CMK (cell line): ENCODE results near the gene ADCY5.

ENCODE experiments used
- DNase-seq: peaks from one replicate; pipeline ENCODE4 v3.0.0-alpha.2; 2010; ENCODE audit warnings: low read depth

ADCY5 gene

DNA sequence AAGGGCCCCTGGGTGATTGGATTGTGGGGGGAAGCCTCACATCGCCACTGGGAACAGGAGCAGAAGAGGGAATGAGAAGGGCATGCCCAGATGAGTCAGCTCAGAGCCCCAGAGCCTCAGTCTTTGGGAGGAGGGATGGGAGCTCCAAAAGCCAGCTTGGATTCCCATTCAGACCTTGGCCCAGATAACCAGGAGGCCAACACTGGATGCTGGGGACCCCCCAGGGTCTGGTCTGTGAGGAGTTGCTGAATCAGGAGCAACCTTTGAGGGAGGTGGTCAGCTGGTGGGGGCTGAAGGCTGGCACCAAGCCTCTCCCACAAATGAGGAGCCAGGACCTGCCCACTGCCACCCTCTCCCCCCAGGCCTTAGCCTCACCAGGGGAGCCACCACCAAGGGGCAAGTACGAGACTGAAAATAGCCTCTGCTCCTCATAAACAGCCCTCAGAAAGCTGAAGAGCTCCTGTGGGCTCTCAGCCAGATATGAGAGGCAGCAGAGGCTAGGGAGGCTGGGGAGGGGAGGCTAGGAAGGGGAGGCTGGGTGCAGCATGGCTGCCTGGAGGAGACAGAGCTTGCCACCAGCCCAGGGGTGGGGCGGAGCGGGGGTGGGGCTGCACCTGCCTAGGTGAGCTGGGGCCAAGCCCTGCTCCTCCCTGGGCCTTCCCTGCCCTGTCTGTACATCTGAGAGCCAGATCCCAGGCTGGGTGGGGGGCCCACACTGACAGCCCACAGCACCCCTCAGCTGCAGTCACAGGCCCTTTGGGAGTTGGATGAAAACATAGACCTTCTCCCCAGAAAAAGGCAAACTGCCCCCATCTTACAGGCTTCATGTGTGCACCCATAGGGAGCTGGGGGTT, 147.3 kb downstream of the ADCY5 start:
- DNase-seq, result no peak

GRCh38 chr3:123300583-123300982, 148.3 kb downstream of the ADCY5 start:
- DNase-seq, result no peak

- no peak for DNase-seq
Measured at GRCh38 chr3:123300056-123300455, 148.8 kb downstream of the ADCY5 start.

- DNase-seq, result no peak
Measured at GRCh38 chr3:123299581-123299980, 149.3 kb downstream of the ADCY5 start.

DNA sequence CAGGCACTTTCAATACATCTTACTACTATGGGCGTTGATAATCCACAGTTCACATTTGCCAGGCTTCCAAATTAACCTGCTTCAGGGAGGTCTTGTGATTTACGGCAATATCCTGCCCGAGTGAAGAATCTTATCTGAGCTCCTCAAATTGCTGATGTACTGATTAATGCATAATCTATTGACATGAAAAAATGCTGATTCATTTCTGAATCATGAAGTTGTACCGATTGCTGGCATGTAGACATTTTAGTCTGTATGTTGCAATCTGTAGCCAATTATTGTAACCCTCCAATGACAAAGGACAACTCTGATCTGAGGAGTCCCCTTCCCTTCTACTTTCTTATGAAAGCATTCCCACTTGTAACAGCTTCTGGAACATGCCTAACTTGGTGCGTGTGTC, 150.0 kb downstream of the ADCY5 start:
- DNase-seq, result no peak

GRCh38 chr3:123297627-123297899, 151.3 kb downstream of the ADCY5 start:
- DNase-seq, result no peak

GRCh38 chr3:123296836-123297626, 151.9 kb downstream of the ADCY5 start:
- DNase-seq, result no peak

DNA sequence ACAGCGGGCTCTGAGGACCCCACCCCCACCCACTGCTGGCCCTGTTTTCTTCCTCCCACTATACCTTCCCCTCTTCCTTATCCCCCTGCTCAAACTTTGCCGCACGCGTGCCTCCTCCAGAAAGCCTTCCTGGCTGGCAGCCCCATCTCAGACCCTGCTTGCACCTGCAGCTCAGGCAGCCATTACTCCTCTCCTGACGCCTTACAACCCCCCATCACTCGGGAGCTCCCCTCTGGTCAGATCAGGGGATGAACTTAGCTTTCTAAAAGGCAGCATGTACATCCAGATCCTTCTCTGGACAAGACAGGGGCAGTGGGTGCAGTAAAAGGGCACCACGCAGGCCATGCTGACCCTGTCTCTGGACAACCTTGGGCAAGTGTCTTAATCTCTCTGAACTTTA, 152.6 kb downstream of the ADCY5 start:
- DNase-seq, result no peak

DNA sequence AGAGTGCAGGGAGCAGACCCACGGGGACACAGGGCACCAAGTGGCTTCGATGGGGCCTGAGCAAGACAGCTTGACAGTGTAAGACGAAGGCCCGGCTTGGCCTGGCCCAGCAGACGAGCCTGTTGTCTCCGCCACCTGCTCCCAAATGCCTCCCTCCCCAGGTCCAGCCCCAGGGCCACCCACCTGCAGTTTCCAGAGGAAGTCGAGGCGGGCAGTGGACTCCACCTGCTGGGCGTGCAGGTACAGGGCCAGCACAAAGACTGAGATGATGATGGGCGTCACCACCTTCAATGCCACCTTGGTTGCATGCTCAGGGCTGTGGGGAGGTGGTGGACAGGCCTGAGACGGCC, 153.0 kb downstream of the ADCY5 start:
- DNase-seq, result no peak

DNA sequence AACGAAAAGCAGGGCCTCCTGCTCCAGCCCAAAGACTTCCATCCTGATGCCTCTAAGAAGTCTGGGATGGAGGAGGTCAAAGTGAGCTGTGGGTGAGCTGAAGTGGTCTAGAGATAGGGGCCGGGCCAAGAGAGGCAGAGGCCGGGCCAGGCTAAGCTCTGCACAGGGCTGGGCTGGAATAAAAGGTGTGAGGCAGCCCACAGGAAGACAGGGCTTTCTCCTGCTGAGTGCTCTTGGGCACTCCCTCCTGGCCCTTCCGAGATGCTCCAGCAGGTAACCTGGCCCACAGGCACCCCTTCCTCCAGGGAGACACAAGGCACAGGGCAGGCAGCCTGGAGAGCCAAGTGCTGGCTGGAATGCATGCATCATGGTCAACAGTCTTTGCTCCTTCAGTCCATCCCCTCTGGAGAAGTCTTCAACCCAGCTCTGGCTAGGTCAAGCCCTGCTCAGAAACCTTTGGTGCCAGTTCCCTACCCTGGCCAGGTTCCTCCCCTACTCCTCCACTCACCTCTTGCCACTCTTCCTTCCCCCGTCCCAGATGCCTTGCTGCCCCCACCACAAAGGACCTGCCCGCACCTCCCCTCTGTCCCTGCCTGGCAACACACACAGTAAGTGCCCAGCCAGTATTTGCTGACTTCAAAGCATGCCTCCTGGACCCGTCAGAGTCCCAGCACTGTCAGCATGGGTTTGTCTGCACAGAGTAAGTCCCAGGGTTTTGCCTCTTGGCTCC, 153.6 kb downstream of the ADCY5 start:
- no peak for DNase-seq

- DNase-seq, result no peak
Measured at GRCh38 chr3:123294296-123294938, 154.5 kb downstream of the ADCY5 start.

DNA sequence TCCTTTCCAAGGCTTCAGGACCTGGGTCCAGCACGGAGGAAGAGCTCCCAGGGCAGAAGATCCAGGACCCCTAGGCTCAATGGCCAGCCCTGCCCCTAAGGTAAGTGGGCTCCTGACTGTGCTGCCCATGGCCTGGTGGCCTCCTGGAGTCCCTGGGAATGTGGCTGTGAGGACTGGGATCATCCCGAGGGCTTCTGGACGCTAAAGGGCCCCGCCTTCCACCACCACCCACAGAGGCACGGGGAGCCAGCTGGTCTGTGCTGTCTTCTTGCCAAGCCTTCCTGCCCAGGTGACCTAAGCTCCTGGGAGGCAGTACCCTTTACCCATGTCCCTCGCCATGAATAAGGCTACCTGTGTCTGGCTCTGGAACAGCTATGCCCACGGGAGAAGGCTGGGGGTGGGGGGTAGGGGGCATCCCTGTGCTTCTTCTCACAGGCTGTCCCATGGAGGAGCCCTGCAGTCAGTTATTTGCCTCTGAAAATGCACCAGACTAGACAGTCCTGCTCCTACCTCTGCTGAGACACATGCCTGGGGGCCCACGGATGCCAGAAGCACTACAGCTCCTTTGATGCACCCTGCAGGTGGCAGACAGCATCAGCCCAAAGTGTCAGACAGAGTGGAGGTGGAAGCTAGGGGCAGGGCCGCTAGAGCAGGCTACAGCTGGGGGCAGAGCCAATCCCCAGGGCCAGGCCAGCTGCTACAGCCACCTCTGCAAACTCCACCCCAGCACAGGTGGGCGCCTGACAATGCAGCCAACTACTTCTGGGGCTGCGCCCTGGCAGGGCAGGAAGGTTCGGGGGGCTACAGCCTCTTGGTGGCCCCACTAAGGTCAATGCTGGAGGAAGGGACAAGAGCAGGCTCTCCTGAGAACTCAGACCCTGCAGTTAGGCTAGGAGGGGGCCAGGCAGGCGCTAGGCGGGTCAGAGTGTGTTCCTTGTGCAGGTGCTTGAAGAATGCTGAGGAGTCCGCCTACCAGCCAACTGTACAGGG, 156.3 kb downstream of the ADCY5 start:
- DNase-seq, result no peak

GRCh38 chr3:123291404-123291803, 157.5 kb downstream of the ADCY5 start:
- DNase-seq, result no peak

DNA sequence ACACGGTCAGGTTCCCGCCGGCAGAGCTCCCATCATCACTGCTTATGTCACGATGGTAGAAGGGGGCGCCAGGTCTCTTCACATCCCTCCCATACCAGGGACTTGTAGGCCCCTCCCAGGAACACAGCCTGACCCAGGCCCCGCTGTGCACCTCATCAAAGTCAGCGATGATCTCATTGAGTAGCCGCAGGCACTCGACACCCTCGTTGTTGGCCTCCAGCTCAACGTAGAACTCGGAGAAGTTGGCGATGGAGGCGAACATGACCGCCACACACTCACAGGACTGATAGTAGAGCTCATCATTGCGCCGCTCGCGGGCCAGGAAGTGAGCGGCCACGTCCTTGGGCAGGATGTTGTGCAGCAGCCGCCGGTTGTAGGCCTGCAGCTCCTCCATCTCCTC, 157.9 kb downstream of the ADCY5 start:
- DNase-seq, result no peak

DNA sequence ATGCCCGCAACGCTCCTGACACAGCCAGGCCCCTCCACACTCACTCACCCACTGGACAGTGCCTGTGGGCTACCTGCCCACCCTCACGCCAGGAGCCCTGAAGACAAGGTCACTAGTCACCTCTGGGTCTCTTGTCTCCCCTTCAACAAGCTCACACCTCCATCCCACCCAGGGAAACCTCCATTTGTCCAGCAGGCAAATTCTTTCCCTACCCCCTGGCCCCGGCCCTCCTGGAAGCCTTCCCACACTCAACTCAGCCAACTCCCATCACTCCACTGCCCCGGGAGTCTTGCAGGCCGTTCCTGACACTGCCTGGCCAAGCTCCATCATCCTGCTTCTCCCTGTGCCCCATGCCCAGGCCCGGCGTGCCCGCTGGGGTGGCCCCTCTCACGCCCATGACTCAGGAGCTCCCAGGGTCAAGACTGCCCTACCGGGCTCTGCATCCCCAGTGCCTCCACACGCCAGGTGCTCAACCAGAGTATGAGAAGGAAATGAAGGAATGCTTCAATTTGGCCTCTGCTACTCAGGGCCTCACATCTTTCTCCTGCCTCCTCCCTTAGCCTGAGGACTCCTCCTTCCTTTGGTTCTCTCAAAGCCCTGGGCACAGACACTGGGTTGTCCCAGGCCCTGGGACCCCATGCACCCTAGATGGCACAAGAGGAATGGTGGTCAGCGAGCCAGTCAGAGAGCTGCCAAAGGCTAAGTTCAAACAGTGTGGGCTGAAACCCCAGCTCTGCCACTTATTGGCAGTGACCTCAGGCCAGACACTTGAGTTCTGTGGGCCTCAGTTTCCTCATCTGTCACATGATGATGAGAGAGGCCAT, 158.6 kb downstream of the ADCY5 start:
- DNase-seq, result no peak

DNA sequence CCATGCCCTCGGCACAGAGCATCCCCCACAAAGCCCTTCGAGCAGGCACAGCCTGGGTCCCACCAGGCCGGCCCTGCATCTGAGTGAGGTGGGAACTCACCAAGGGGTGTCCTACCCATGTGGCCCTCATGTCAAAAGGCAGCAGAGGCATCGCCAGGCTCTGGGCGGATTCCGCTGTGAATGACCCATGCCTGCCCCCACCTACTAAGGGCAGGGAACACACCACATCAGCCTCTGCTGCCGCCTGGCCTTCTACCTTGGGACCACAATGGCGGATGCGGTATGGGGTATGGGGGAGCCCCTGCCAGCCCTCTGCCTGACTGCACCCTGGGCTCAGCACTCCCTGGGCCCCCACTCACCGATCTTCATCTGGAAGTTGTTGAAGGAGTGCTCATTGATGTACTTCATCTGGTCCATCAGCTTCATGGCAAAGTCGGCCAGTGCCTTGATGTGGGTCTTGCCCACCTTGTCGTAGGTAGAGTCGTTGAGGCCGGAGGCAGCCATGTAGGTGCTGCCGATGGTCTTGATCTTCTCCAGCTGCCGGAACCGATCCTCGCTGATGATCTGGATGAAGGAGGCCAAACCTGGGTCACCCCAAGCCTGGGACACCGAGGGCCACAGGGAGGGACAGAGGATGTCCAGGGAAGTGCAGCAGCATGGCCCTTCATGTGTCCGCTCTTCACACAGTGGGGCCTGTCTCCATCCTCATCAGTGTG, 159.3 kb downstream of the ADCY5 start:
- DNase-seq, result no peak

- DNase-seq, result no peak
Measured at GRCh38 chr3:123287962-123288302, 161.0 kb downstream of the ADCY5 start.

DNA sequence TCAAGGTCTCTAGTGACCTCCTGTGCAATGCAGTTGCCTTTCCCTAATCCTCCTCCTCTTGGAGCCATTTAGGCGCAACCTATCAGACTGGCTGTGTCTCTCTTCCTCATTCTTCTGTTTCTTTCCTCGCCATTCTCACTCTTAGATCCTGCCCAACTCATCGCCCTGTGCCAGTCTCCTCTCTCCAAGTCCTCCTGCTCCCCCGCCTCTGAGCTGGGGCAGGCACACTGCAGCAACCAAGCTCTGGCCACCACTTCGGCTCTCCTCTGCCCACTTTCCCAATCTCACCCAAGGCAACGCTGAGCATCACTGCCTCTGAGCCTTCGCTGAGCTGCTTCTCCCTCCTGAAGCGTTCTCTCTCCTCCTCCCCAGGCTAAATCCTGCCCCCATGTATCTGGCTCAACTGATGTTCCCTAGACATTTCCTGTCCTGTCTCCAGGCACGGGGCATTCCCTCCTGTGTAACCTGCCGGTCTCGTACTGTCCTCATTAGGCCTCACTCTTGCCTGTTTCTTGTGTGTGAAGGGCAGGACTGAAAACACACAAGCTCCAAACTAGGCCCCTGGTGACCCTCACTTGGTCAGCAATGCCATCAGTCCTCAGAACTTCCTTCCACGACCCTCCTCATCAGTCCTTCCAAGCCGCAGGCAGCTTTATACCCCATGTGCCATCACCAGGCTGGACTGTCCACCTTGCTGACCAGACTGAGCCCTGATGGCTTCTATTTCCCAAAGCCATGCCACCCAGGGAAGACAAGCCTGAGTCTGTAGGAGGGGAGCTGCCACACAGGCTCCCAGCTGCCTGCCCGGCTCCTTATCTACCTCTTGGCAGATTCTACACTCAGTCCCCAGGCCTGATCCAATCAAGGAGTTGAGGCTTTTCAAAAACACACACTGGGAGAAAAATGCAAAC, 161.6 kb downstream of the ADCY5 start:
- no peak for DNase-seq
